Measurements from ENCODE around the gene TBK1. TPM values are rescaled to one million over a fixed set of nuclear protein-coding genes. Genes with fewer than 3 reads are reported as not detected.

Gene TBK1
- total and polyA plus RNA-seq, 10 of the 15 experiments (the other 5 are each of a cell fraction or from before 2014, with no cell fraction given), result 13.4 to 49.3 (median 37.7) TPM

DNA sequence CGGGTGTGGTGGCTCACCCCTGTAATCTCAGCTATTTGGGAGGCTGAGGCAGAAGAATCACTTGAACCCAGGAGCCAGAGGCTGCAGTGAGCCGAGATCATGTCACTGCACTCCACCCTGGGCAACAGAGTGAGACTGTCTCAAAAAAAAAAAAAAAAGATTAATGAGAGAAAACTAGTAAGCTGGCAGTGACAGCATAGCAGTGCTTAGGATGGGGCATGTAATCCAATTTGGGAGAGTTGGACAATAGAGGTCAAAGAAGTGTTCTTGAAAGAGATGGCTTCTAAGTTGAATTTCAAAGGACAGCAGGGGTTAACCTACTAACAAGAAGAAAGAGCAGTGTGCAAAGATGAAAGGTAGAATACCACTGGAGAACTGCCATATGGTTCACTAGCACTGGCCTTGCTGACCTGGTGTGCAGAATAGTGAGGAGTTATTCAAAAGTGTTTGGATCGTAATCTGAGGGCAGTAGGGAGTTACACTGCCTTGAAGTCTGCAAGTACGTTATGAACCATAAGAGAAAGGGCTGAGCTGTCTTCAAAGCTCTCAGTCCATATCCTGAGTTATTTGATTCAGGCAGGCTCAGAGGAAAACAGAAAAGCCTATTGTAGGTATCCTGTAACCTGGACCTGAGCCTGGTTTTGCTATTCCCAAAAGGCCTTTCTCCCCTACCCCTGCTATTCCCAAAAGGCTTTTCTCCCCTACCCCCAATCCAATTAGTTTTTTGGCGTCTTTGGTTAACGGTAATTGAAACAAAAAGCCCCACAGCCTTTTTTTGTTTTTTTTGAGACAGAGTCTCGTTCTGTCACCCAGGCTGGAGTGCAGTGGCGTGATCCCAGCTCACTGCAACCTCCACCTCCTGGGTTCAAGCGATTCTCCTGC is 44.3 kb upstream of the TBK1 start:
- WGBS (ENCODE audit: insufficient coverage, insufficient replicate concordance, low lambda C conversion rate, missing lambda C conversion rate), result 87% methylated on average over 9 of the region's 9 CpGs
- ChIA-PET CTCF (no interaction called here), POLR2A (interaction anchor here (0.6 kb wide), 1 partner anchor 144 kb away, joined by 4 read pairs; no protein-coding TSS in a partner anchor), RAD21 (ENCODE audit: unreplicated experiment) (no interaction called here), SMC1A (ENCODE audit: uncharacterized antibody, unreplicated experiment) (no interaction called here)
- no peak overlapping the region for H3K4me3 ChIP-seq
- peaks cover 4% of the 10 kb centered on the region for H3K4me1 ChIP-seq (ENCODE audit: control insufficient read depth, insufficient read depth, low read length)
- no peak overlapping the region for H3K27ac ChIP-seq (ENCODE audit: control insufficient read depth, insufficient read depth)
- H2AFZ ChIP-seq (ENCODE audit: control insufficient read depth, low read depth, low read length), result no peak overlapping the region
- 0 out of 2 replicates have a peak overlapping the region, but pooled peaks have one; percentile 15 for H3K4me2 ChIP-seq (ENCODE audit: control insufficient read depth, insufficient read depth)
- DNase-seq (ENCODE audit: low read depth, low spot score) (no peak), FAIRE-seq (no peak), ATAC-seq (no peak)
- H3K27me3 ChIP-seq (replicated peaks in 1 of 2; ENCODE audit: control insufficient read depth in 2 of 2, insufficient read depth in 2 of 2, low read length in 1 of 2), result no peaks in the 10 kb centered on the region
- no peak overlapping the region for H3K9ac ChIP-seq (ENCODE audit: control insufficient read depth, insufficient read depth, low read length)
- H3K9me3 ChIP-seq (replicated peaks; ENCODE audit: control insufficient read depth, insufficient read depth, low read length), result no peaks in the 10 kb centered on the region
- TF ChIP-seq NFXL1 (IDR thresholded peaks at IDR 0.05; ENCODE audit: borderline replicate concordance) (no peak), JUND (IDR thresholded peaks at IDR 0.05; ENCODE audit: low read depth, low read length) (no peak), POLR2AphosphoS5 (IDR thresholded peaks at IDR 0.05; ENCODE audit: low read length) (no peak), PAX5 (IDR thresholded peaks at IDR 0.05; ENCODE audit: borderline replicate concordance, low read depth, low read length) (no peak), POU2F2 (IDR thresholded peaks at IDR 0.05; ENCODE audit: borderline replicate concordance, low read depth, low read length) (no peak), CHD4 (IDR thresholded peaks at IDR 0.05) (no peak), CBX3 (IDR thresholded peaks at IDR 0.05; ENCODE audit: borderline replicate concordance, low read depth) (no peak), KAT2A (conservative IDR thresholded peaks at IDR 0.05; ENCODE audit: control insufficient read depth, low read depth, low read length) (no peak), CHD2 (IDR thresholded peaks at IDR 0.05; ENCODE audit: borderline replicate concordance, low read depth, low read length) (no peak), YBX1 (IDR thresholded peaks at IDR 0.05) (no peak), USF2 (IDR thresholded peaks at IDR 0.05; ENCODE audit: borderline replicate concordance, low read depth, low read length) (no peak), STAT3 (IDR thresholded peaks at IDR 0.05; ENCODE audit: low read depth, low read length) (no peak), EZH2 (IDR thresholded peaks at IDR 0.05; ENCODE audit: borderline replicate concordance, control insufficient read depth, low read depth, low read length) (no peak)
- no peaks in the 10 kb centered on the region; a peak in 3 of 4 replicates for H3K36me3 ChIP-seq (ENCODE audit: control insufficient read depth in 2 of 2, insufficient read depth in 2 of 2, low read length in 1 of 2)
- H3K79me2 ChIP-seq (ENCODE audit: control insufficient read depth, insufficient read depth, low read length), result peaks cover 39% of the 10 kb centered on the region
- H4K20me1 ChIP-seq (ENCODE audit: control insufficient read depth, insufficient read depth), result no peaks in the 10 kb centered on the region
- BruUV-seq (replicated peaks), result no TSS peak
- intact Hi-C loops (cut with micrococcal nuclease; ENCODE audit: unreplicated experiment), result loop anchor here (10.0 kb wide), 1 partner anchor 1757 kb away; the partner anchor contains the start of gene TMBIM4
- in situ Hi-C loops (cut with MboI), result loop anchor here (5.0 kb wide), 1 partner anchor 40 kb away; no protein-coding TSS in a partner anchor

Measured in GM12878 (cell line).